ENCODE data around the gene OR4M1.
"Not testable (repeated sequence)": the region's sequence is repeated elsewhere in the genome, so short reads cannot be mapped to it uniquely, and the experiment has no call there.

The OR4M1 gene

GRCh38 chr14:19773204-19773603 lies at the start of gene OR4M1:
OR4M1 (plus strand) TSS chr14:19773504; CDS start chr14:19780323, 6,819 bp downstream.
- DNase-seq (ENCODE audit: low spot score): not testable (repeated sequence)

- no peak for DNase-seq (ENCODE audit: low spot score)
- TF ChIP-seq, protein P1, sequence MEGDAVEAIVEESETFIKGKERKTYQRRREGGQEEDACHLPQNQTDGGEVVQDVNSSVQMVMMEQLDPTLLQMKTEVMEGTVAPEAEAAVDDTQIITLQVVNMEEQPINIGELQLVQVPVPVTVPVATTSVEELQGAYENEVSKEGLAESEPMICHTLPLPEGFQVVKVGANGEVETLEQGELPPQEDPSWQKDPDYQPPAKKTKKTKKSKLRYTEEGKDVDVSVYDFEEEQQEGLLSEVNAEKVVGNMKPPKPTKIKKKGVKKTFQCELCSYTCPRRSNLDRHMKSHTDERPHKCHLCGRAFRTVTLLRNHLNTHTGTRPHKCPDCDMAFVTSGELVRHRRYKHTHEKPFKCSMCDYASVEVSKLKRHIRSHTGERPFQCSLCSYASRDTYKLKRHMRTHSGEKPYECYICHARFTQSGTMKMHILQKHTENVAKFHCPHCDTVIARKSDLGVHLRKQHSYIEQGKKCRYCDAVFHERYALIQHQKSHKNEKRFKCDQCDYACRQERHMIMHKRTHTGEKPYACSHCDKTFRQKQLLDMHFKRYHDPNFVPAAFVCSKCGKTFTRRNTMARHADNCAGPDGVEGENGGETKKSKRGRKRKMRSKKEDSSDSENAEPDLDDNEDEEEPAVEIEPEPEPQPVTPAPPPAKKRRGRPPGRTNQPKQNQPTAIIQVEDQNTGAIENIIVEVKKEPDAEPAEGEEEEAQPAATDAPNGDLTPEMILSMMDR (IDR thresholded peaks at IDR 0.05; ENCODE audit: extremely low read depth, missing control alignments): no peak
Measured at GRCh38 chr14:19729359-19729758, 43.9 kb upstream of the OR4M1 start.

DNA sequence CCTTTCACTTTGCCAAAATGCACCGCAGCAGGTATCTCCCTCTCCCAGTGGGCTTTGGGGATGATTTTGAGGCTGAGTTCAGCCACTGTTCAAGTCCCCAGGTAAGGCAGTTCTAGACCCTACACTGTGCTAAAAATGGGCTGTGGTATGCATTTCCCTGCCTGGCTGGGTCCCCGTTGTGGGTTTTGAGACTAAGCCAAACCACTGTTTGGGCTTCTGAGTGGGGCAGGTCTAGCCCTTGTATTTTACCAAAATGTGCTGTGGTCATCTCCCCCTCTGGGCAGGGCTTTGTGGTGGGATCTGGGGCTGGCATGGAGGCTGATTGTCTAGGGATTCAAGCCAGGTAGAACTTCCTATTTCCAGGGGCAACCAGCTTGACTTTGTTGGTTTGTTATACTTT lies 43.5 kb upstream of the OR4M1 start:
- TF ChIP-seq, protein P1 (IDR thresholded peaks at IDR 0.05; ENCODE audit: extremely low read depth, missing control alignments): no peak

DNA sequence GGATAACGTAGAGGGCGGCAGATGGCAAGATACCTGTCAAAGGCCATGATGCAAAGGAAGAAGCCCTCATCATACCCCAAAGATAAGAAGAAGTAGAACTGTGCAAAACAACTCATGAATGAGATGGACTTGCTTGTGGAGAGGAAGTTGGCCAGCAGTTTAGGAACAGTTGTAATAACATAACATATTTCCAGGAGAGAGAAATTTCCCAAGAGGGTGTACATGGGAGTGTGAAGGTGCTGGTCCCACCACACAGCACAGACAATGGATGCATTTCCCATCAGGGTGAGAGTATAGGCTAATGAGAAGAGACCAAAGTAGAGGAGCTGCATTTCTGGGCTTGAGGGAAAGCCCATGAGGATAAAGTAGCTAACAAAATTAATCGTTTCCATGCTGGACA lies 39.4 kb upstream of the OR4M1 start:
- DNase-seq (ENCODE audit: low spot score): not testable (repeated sequence)

More for the DNA sequence above, 43.5 kb upstream of the OR4M1 start:
- no peak for DNase-seq (ENCODE audit: low spot score)

DNA sequence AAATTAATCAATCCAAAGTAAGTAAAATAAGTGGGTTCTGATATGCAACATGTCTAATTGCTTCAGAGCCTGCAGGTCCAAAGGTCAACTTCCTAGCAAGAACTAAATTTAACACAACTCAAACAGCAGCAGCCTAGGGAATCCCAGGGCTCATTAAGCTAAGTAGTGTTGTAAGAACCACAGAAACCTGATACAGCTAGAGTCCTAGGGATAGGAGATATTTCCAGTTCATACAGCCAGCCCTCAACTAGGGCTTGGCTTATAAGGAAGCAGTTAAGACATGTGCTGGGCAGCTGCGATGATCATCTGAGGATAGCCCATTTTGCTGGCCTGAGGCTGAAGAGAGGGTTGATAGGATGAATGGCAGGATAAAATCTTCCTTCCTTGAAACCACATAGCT lies 30.0 kb upstream of the OR4M1 start, which contains the start of gene OR4Q3:
OR4Q3 (plus strand) TSS at position 316 of the 400 bp plus-strand sequence.
- TF ChIP-seq, protein P1 (IDR thresholded peaks at IDR 0.05; ENCODE audit: extremely low read depth, missing control alignments): no peak
- no peak for DNase-seq (ENCODE audit: low spot score)

- not testable (repeated sequence) for DNase-seq (ENCODE audit: low spot score)
Measured at GRCh38 chr14:19752316-19752715, 21.0 kb upstream of the OR4M1 start.

DNA sequence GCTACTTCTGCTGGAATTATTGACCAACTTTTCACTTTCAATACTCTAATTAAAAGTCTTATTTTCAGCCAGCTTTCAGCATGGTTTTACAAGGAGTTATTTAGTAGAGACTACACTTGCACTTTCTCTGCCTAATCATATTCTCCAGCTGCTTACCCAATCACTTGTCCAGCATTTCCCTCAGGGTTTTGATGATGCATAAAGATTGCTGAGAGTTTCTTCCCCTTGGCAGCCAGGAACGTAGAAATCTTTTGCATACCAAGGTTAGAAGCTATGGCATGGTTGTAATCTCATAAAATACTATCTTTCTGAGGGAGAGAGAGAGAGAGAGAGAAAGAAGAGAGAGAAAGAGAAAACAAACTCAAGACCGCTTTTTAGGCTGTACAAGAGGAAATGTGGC lies 19.1 kb upstream of the OR4M1 start:
- no peak for DNase-seq (ENCODE audit: low spot score)
- TF ChIP-seq, protein P1 (IDR thresholded peaks at IDR 0.05; ENCODE audit: extremely low read depth, missing control alignments): no peak

GRCh38 chr14:19771491-19771890 lies 1.8 kb upstream of the OR4M1 start:
- not testable (repeated sequence) for DNase-seq (ENCODE audit: low spot score)

GRCh38 chr14:19771895-19772430 lies 1.3 kb upstream of the OR4M1 start:
- no peak for DNase-seq (ENCODE audit: low spot score)
- TF ChIP-seq, protein P1 (IDR thresholded peaks at IDR 0.05; ENCODE audit: extremely low read depth, missing control alignments): no peak

DNA sequence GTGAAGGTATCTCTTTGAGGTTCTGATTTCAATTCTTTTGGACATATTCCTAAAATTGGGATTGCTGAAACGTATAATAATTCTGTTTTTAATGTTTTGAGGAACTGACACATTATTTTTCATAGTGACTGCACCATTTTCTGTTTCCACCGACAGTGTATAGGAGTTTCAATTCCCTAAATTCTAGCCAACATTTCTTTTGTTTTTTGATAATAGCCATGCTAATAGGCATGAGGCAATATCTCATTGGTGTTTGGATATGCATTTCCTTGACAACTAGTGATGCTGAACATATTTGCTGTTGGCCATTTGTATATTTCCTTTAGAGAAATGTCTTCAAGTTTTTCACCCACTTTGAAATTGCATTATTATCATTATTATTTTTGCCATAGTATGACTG lies 850 bp upstream of the OR4M1 start:
- DNase-seq (ENCODE audit: low spot score): not testable (repeated sequence)

Measured in GM20000 (cell line).